SK-N-MC (cell line): ENCODE results near the gene SRRM2.

Experiments
- DNase-seq: peaks from one replicate; pipeline ENCODE4 v3.0.0-alpha.2; 2011; ENCODE audit warnings: low read depth, low spot score
- H3K27ac ChIP-seq: fragments of 200-600 bp; sonication (generic); 2 replicates; pipeline ENCODE4 v1.5.1; 2016; ENCODE audit warnings: mixed run types
- H3K36me3 ChIP-seq: fragments of 200-600 bp; sonication (generic); 2 replicates; pipeline ENCODE4 v1.6.1; 2017; ENCODE audit warnings: antibody characterized with exemption, low read length, mixed read lengths; ENCODE audit not compliant: insufficient read depth
- H3K4me3 ChIP-seq: fragments of 200-600 bp; sonication (generic); 2 replicates; pipeline ENCODE4 v1.5.1; 2016
- H3K9ac ChIP-seq: fragments of 200-600 bp; sonication (generic); 2 replicates; pipeline ENCODE4 v1.8.0; 2017; ENCODE audit warnings: mixed run types, mixed read lengths; ENCODE audit not compliant: insufficient read length
- H3K9me3 ChIP-seq: fragments of 200-600 bp; sonication (generic); 2 replicates; pipeline ENCODE4 v1.6.1; 2017; ENCODE audit warnings: low read depth, mild to moderate bottlenecking, antibody characterized with exemption, low read length, moderate library complexity, mixed read lengths
- EZH2 ChIP-seq: fragments of 200-600 bp; sonication (generic); IDR thresholded peaks from one replicate; pipeline ENCODE4 v1.6.1; 2017; ENCODE audit warnings: antibody characterized with exemption
- FOXP2 ChIP-seq: optimal IDR thresholded peaks from 2 replicates; pipeline ENCODE3; 2011; ENCODE audit warnings: mild to moderate bottlenecking, moderate library complexity; ENCODE audit not compliant: insufficient read depth; ENCODE audit errors: extremely low read length, control extremely low read depth
- POLR2AphosphoS5 ChIP-seq: IDR thresholded peaks from 2 replicates; pipeline ENCODE4 v1.6.1; 2012; ENCODE audit warnings: mild to moderate bottlenecking, low read depth, low read length, borderline replicate concordance

The SRRM2 gene

GRCh38 chr16:2786826-2787151 lies 34.4 kb downstream of the SRRM2 start:
- DNase-seq: no peak
- H3K36me3 ChIP-seq: no peaks in the 10 kb centered on the region
- H3K9ac ChIP-seq: no peak overlapping the region
- no peak overlapping the region for H3K4me3 ChIP-seq
- no peak overlapping the region for H3K27ac ChIP-seq
- TF ChIP-seq FOXP2 (no peak), POLR2AphosphoS5 (no peak), EZH2 (no peak)
- H3K9me3 ChIP-seq: no peaks in the 10 kb centered on the region

- no peak for TF ChIP-seq POLR2AphosphoS5
- no peak for TF ChIP-seq FOXP2
- no peak for TF ChIP-seq EZH2
Measured at GRCh38 chr16:2787406-2787805, 35.0 kb downstream of the SRRM2 start, which contains the start of gene PRSS33. TSS of gene PRSS33 (minus strand) at chr16:2787560. CDS start at chr16:2786547, 1,013 bp downstream.

GRCh38 chr16:2787961-2788360 lies 35.5 kb downstream of the SRRM2 start:
- Histone ChIP-seq H3K9ac (no peak overlapping the region), H3K4me3 (no peak overlapping the region), H3K27ac (no peak overlapping the region), H3K9me3 (no peaks in the 10 kb centered on the region), H3K36me3 (no peaks in the 10 kb centered on the region)
- TF ChIP-seq POLR2AphosphoS5 (no peak), FOXP2 (no peak)
- DNase-seq: no peak

More at GRCh38 chr16:2787406-2787805, 35.0 kb downstream of the SRRM2 start, which contains the start of gene PRSS33:
- Histone ChIP-seq H3K36me3 (no peaks in the 10 kb centered on the region), H3K9me3 (no peaks in the 10 kb centered on the region), H3K9ac (no peak within 1 kb of the TSS), H3K27ac (no peak within 1 kb of the TSS), H3K4me3 (no peak within 1 kb of the TSS)
- DNase-seq: no peak

GRCh38 chr16:2790631-2791030 lies 38.2 kb downstream of the SRRM2 start:
- Histone ChIP-seq H3K27ac (no peak overlapping the region), H3K4me3 (no peak overlapping the region), H3K9me3 (no peaks in the 10 kb centered on the region), H3K9ac (no peak overlapping the region), H3K36me3 (no peaks in the 10 kb centered on the region)
- no peak for TF ChIP-seq POLR2AphosphoS5
- no peak for TF ChIP-seq EZH2
- no peak for TF ChIP-seq FOXP2
- DNase-seq: no peak

- H3K27ac ChIP-seq: no peak overlapping the region
- H3K36me3 ChIP-seq: no peaks in the 10 kb centered on the region
- no peak overlapping the region for H3K9ac ChIP-seq
- DNase-seq: no peak
- H3K9me3 ChIP-seq: no peaks in the 10 kb centered on the region
- no peak for TF ChIP-seq FOXP2
- no peak for TF ChIP-seq EZH2
- TF ChIP-seq POLR2AphosphoS5: no peak
- H3K4me3 ChIP-seq: no peak overlapping the region
Measured at GRCh38 chr16:2791174-2791573, 38.7 kb downstream of the SRRM2 start.

GRCh38 chr16:2792940-2793339 lies 40.5 kb downstream of the SRRM2 start:
- no peak overlapping the region for H3K9ac ChIP-seq
- H3K36me3 ChIP-seq: no peaks in the 10 kb centered on the region
- no peak for TF ChIP-seq POLR2AphosphoS5
- TF ChIP-seq FOXP2: no peak
- no peak for TF ChIP-seq EZH2
- DNase-seq: no peak
- H3K9me3 ChIP-seq: no peaks in the 10 kb centered on the region
- no peak overlapping the region for H3K27ac ChIP-seq
- no peak overlapping the region for H3K4me3 ChIP-seq

- no peak for TF ChIP-seq FOXP2
- no peak for TF ChIP-seq EZH2
- no peak for TF ChIP-seq POLR2AphosphoS5
- Histone ChIP-seq H3K36me3 (no peaks in the 10 kb centered on the region), H3K27ac (no peak overlapping the region), H3K4me3 (no peak overlapping the region), H3K9me3 (no peaks in the 10 kb centered on the region), H3K9ac (no peak overlapping the region)
- DNase-seq: no peak
Measured at GRCh38 chr16:2795395-2796143, 43.1 kb downstream of the SRRM2 start.

- no peaks in the 10 kb centered on the region for H3K9me3 ChIP-seq
- H3K4me3 ChIP-seq: no peak overlapping the region
- DNase-seq: no peak
- no peak for TF ChIP-seq POLR2AphosphoS5
- no peak for TF ChIP-seq EZH2
- TF ChIP-seq FOXP2: no peak
- H3K27ac ChIP-seq: no peak overlapping the region
- H3K36me3 ChIP-seq: no peaks in the 10 kb centered on the region
- no peak overlapping the region for H3K9ac ChIP-seq
Measured at GRCh38 chr16:2798723-2799204, 46.3 kb downstream of the SRRM2 start.
